ENCODE data around the gene RAD51B.
"Not testable (repeated sequence)": the region's sequence is repeated elsewhere in the genome, so short reads cannot be mapped to it uniquely, and the experiment has no call there.

Gene RAD51B

GRCh38 chr14:68762953-68763764, 943.6 kb downstream of the RAD51B start:
- no peaks in the 10 kb centered on the region for H3K27me3 ChIP-seq (ENCODE audit: insufficient read depth, poor library complexity, severe bottlenecking)
- DNase-seq (ENCODE audit: low spot score) = no peak
- no peak overlapping the region for H3K27ac ChIP-seq (ENCODE audit: poor library complexity, severe bottlenecking)
- no peaks in the 10 kb centered on the region for H3K4me1 ChIP-seq (ENCODE audit: insufficient read depth, poor library complexity, severe bottlenecking)
- H3K36me3 ChIP-seq (ENCODE audit: low read depth) = no peaks in the 10 kb centered on the region
- no peak for ATAC-seq (ENCODE audit: low read depth)
- TF ChIP-seq CTCF (IDR thresholded peaks at IDR 0.05; ENCODE audit: poor library complexity, severe bottlenecking) = no peak
- H3K9me3 ChIP-seq (ENCODE audit: severe bottlenecking) = no peaks in the 10 kb centered on the region
- no peak overlapping the region for H3K4me3 ChIP-seq (ENCODE audit: severe bottlenecking)

GRCh38 chr14:68763843-68764242, 944.3 kb downstream of the RAD51B start:
- not testable (repeated sequence) for H3K4me1 ChIP-seq (ENCODE audit: insufficient read depth, poor library complexity, severe bottlenecking); H3K27me3 ChIP-seq (ENCODE audit: insufficient read depth, poor library complexity, severe bottlenecking); DNase-seq (ENCODE audit: low spot score); ATAC-seq (ENCODE audit: low read depth); H3K4me3 ChIP-seq (ENCODE audit: severe bottlenecking); H3K36me3 ChIP-seq (ENCODE audit: low read depth); H3K27ac ChIP-seq (ENCODE audit: poor library complexity, severe bottlenecking); H3K9me3 ChIP-seq (ENCODE audit: severe bottlenecking)

- Histone ChIP-seq H3K27ac (ENCODE audit: poor library complexity, severe bottlenecking) (no peak overlapping the region), H3K27me3 (ENCODE audit: insufficient read depth, poor library complexity, severe bottlenecking) (no peaks in the 10 kb centered on the region), H3K36me3 (ENCODE audit: low read depth) (no peaks in the 10 kb centered on the region), H3K9me3 (ENCODE audit: severe bottlenecking) (no peaks in the 10 kb centered on the region), H3K4me3 (ENCODE audit: severe bottlenecking) (no peak overlapping the region), H3K4me1 (ENCODE audit: insufficient read depth, poor library complexity, severe bottlenecking) (no peaks in the 10 kb centered on the region)
- ATAC-seq (ENCODE audit: low read depth) (no peak), DNase-seq (ENCODE audit: low spot score) (no peak)
- no peak for TF ChIP-seq CTCF (IDR thresholded peaks at IDR 0.05; ENCODE audit: poor library complexity, severe bottlenecking)
These were observed 947.0 kb downstream of the RAD51B start for GRCh38 chr14:68766299-68767247.

- no peak for ATAC-seq (ENCODE audit: low read depth)
- Histone ChIP-seq H3K9me3 (ENCODE audit: severe bottlenecking) (no peaks in the 10 kb centered on the region), H3K4me3 (ENCODE audit: severe bottlenecking) (no peak overlapping the region), H3K27me3 (ENCODE audit: insufficient read depth, poor library complexity, severe bottlenecking) (no peaks in the 10 kb centered on the region), H3K4me1 (ENCODE audit: insufficient read depth, poor library complexity, severe bottlenecking) (no peaks in the 10 kb centered on the region), H3K27ac (ENCODE audit: poor library complexity, severe bottlenecking) (no peak overlapping the region), H3K36me3 (ENCODE audit: low read depth) (no peaks in the 10 kb centered on the region)
- TF ChIP-seq CTCF (IDR thresholded peaks at IDR 0.05; ENCODE audit: poor library complexity, severe bottlenecking) = no peak
- no peak for DNase-seq (ENCODE audit: low spot score)
These were observed 947.7 kb downstream of the RAD51B start for GRCh38 chr14:68767248-68767645.

- no peaks in the 10 kb centered on the region for H3K9me3 ChIP-seq (ENCODE audit: severe bottlenecking)
- H3K36me3 ChIP-seq (ENCODE audit: low read depth) = no peaks in the 10 kb centered on the region
- no peaks in the 10 kb centered on the region for H3K27me3 ChIP-seq (ENCODE audit: insufficient read depth, poor library complexity, severe bottlenecking)
- TF ChIP-seq CTCF (IDR thresholded peaks at IDR 0.05; ENCODE audit: poor library complexity, severe bottlenecking) = no peak
- H3K4me3 ChIP-seq (ENCODE audit: severe bottlenecking) = no peak overlapping the region
- H3K4me1 ChIP-seq (ENCODE audit: insufficient read depth, poor library complexity, severe bottlenecking) = no peaks in the 10 kb centered on the region
- DNase-seq (ENCODE audit: low spot score) (no peak), ATAC-seq (ENCODE audit: low read depth) (no peak)
- H3K27ac ChIP-seq (ENCODE audit: poor library complexity, severe bottlenecking) = no peak overlapping the region
These were observed 948.7 kb downstream of the RAD51B start for GRCh38 chr14:68768316-68768715.

Measured in RWPE2 (cell line).